PC-3 (cell line): ENCODE results near the gene SLC39A5. TPM values are rescaled to one million over a fixed set of nuclear protein-coding genes. Genes with fewer than 3 reads are reported as not detected.

Experiments
- ATAC-seq: fragments of 200-7000 bp; cut with Tn5 transposase; 2 replicates; pipeline ENCODE4 v1.9.1; 2020; ENCODE audit warnings: mild to moderate bottlenecking, moderate library complexity
- BruUV-seq: library from RNA; stranded (reverse); fragments of 400-500 nt; replicated peaks from 2 replicates; lab custom pipeline; 2021; lab: Mats Ljungman, UMichigan
- CTCF ChIA-PET: fragments of 300-600 bp; sonication (Branson Sonifier 250); formaldehyde crosslinking; loops from one replicate; lab custom pipeline; 2022; ENCODE audit warnings: antibody characterized with exemption; lab: Charles Lee
- POLR2A ChIA-PET: fragments of 300-600 bp; sonication (Branson Sonifier 250); formaldehyde crosslinking; loops from one replicate; lab custom pipeline; 2022; ENCODE audit warnings: antibody characterized with exemption; ENCODE audit not compliant: unreplicated experiment; lab: Charles Lee
- DNase-seq: peaks from one replicate; pipeline ENCODE4 v3.0.0-alpha.2; 2015
- H2AFZ ChIP-seq: fragments of 300-600 bp; sonication (generic); 2 replicates; pipeline ENCODE4 v1.6.0; 2016; ENCODE audit warnings: antibody characterized with exemption, low read length
- H3F3A ChIP-seq: fragments of 300-600 bp; sonication (generic); one replicate; pipeline ENCODE4 v1.6.0; 2017; ENCODE audit warnings: antibody characterized with exemption, low read length, control low read depth, mild to moderate bottlenecking; ENCODE audit not compliant: unreplicated experiment
- H3K27ac ChIP-seq: fragments of 300-600 bp; sonication (generic); 2 replicates; pipeline ENCODE4 v1.5.1; 2016; ENCODE audit warnings: mild to moderate bottlenecking, low read length
- H3K27me3 ChIP-seq: fragments of 300-600 bp; sonication (generic); 2 replicates; pipeline ENCODE4 v1.6.1; 2016; ENCODE audit warnings: low read length, mixed read lengths
- H3K36me3 ChIP-seq: fragments of 300-600 bp; sonication (generic); 2 replicates; pipeline ENCODE4 v1.6.1; 2016; ENCODE audit warnings: low read depth, mixed run types, low read length, mixed read lengths
- H3K4me1 ChIP-seq: fragments of 300-600 bp; sonication (generic); 2 replicates; pipeline ENCODE4 v1.5.1; 2016; ENCODE audit warnings: low read length; ENCODE audit not compliant: insufficient read depth
- H3K4me2 ChIP-seq: fragments of 300-600 bp; sonication (generic); 2 replicates; pipeline ENCODE4 v1.6.0; 2016; ENCODE audit warnings: low read length
- H3K4me3 ChIP-seq: fragments of 300-600 bp; sonication (generic); 2 replicates; pipeline ENCODE4 v1.5.1; 2016; ENCODE audit warnings: mild to moderate bottlenecking, low read length, mixed read lengths
- H3K79me2 ChIP-seq: fragments of 300-600 bp; sonication (generic); 2 replicates; pipeline ENCODE4 v1.6.1; 2017; ENCODE audit warnings: low read length, mixed read lengths
- H3K9ac ChIP-seq: fragments of 300-600 bp; sonication (generic); 2 replicates; pipeline ENCODE4 v1.6.0; 2016; ENCODE audit warnings: mild to moderate bottlenecking, low read length
- H3K9me2 ChIP-seq: fragments of 300-600 bp; sonication (generic); replicated peaks from 2 replicates; pipeline ENCODE4 v1.6.1; 2016; ENCODE audit warnings: mixed run types, low read length, mixed read lengths
- H3K9me3 ChIP-seq: fragments of 300-600 bp; sonication (generic); 2 replicates; pipeline ENCODE4 v1.6.1; 2016; ENCODE audit warnings: low read length, mixed read lengths
- H4K20me1 ChIP-seq: fragments of 300-600 bp; sonication (generic); 2 replicates; pipeline ENCODE4 v1.6.1; 2016; ENCODE audit warnings: low read length, mixed read lengths
- EZH2 ChIP-seq: fragments of 300-600 bp; sonication (generic); IDR thresholded peaks from one replicate; pipeline ENCODE4 v1.6.1; 2017; ENCODE audit warnings: antibody characterized with exemption, mild to moderate bottlenecking, low read length; ENCODE audit not compliant: unreplicated experiment
- EZH2phosphoT487 ChIP-seq: fragments of 300-600 bp; sonication (generic); IDR thresholded peaks from 2 replicates; pipeline ENCODE4 v1.6.1; 2018; ENCODE audit warnings: mild to moderate bottlenecking, antibody characterized with exemption, low read length, borderline replicate concordance
- intact Hi-C: fragments of 100-400 bp; cut with micrococcal nuclease; formaldehyde crosslinking; loops from 2 replicates; pipeline ENCODE4 v1.9.0; 2023
- total RNA-seq: library from RNA; depleted of rRNA; stranded (reverse); fragments of >200 nt; gene quantifications from 2 replicates; pipeline ENCODE4 v1.2.3, GENCODE V29; 2014
- TF ChIP-seq, protein P1 (sequence below): fragments of 300-600 bp; sonication (generic); conservative IDR thresholded peaks from 2 replicates; pipeline ENCODE4 v1.5.1; 2017; ENCODE audit warnings: antibody characterized with exemption, low read depth, mild to moderate bottlenecking, low read length

SLC39A5 gene
- total RNA-seq, 1 experiment from 2014 or later, result 0.18 TPM

DNA sequence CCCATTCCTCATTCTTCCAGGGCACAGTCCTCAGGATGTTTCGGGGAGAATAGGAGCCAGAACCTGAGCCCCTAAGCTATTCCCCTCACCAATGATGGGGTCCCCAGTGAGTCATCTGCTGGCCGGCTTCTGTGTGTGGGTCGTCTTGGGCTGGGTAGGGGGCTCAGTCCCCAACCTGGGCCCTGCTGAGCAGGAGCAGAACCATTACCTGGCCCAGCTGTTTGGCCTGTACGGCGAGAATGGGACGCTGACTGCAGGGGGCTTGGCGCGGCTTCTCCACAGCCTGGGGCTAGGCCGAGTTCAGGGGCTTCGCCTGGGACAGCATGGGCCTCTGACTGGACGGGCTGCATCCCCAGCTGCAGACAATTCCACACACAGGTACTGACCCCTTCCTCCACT lies 1.3 kb downstream of the SLC39A5 start:
- BruUV-seq, result no TSS peak
- DNase-seq, result no peak
- Histone ChIP-seq H3K9me3 (no peaks in the 10 kb centered on the region), H3K9me2 (no peaks in the 10 kb centered on the region), H3K4me2 (no peak overlapping the region), H3K9ac (no peak overlapping the region), H2AFZ (no peak overlapping the region), H3K4me3 (no peak overlapping the region), H3K4me1 (no peaks in the 10 kb centered on the region), H3K27me3 (no peaks in the 10 kb centered on the region), H3K79me2 (no peaks in the 10 kb centered on the region), H3K36me3 (no peaks in the 10 kb centered on the region), H3F3A (no peaks in the 10 kb centered on the region), H3K27ac (no peak overlapping the region), H4K20me1 (no peaks in the 10 kb centered on the region)
- ChIA-PET CTCF (no interaction called here), POLR2A (no interaction called here)
- ATAC-seq, result no peak
- TF ChIP-seq EZH2 (no peak), EZH2phosphoT487 (no peak)
- intact Hi-C loops, result no loop called here

DNA sequence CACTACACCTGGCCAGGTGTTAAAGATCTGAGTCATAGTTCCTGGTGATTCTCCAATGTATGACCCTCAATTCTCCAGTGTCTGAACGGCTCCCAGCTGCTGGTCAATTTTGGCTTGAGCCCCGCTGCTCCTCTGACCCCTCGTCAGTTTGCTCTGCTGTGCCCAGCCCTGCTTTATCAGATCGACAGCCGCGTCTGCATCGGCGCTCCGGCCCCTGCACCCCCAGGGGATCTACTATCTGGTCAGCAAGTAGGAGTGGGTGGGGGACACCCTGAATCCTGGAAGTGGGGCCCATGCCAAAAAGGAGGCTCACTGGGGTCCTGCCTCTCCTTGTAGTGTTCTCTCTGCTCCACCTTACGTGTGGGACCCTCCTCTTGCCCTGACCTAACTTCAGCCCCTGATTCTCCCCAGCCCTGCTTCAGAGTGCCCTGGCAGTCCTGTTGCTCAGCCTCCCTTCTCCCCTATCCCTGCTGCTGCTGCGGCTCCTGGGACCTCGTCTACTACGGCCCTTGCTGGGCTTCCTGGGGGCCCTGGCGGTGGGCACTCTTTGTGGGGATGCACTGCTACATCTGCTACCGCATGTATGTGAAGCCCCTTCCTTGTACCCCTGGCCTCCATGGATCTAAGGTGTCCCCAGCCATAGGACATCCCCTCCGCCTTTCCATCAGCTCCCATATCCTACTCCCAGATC lies 5.0 kb downstream of the SLC39A5 start:
- Histone ChIP-seq H2AFZ (no peak overlapping the region), H3K79me2 (no peaks in the 10 kb centered on the region), H3K4me1 (no peaks in the 10 kb centered on the region), H3K27me3 (no peaks in the 10 kb centered on the region), H3F3A (no peaks in the 10 kb centered on the region), H3K4me3 (no peak overlapping the region), H4K20me1 (no peaks in the 10 kb centered on the region), H3K9me2 (no peaks in the 10 kb centered on the region), H3K36me3 (no peaks in the 10 kb centered on the region), H3K9me3 (no peaks in the 10 kb centered on the region), H3K4me2 (no peak overlapping the region), H3K27ac (no peak overlapping the region), H3K9ac (no peak overlapping the region)
- no TSS peak for BruUV-seq
- TF ChIP-seq EZH2phosphoT487 (no peak), EZH2 (no peak)
- TF ChIP-seq, protein P1, sequence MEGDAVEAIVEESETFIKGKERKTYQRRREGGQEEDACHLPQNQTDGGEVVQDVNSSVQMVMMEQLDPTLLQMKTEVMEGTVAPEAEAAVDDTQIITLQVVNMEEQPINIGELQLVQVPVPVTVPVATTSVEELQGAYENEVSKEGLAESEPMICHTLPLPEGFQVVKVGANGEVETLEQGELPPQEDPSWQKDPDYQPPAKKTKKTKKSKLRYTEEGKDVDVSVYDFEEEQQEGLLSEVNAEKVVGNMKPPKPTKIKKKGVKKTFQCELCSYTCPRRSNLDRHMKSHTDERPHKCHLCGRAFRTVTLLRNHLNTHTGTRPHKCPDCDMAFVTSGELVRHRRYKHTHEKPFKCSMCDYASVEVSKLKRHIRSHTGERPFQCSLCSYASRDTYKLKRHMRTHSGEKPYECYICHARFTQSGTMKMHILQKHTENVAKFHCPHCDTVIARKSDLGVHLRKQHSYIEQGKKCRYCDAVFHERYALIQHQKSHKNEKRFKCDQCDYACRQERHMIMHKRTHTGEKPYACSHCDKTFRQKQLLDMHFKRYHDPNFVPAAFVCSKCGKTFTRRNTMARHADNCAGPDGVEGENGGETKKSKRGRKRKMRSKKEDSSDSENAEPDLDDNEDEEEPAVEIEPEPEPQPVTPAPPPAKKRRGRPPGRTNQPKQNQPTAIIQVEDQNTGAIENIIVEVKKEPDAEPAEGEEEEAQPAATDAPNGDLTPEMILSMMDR, result no peak
- ChIA-PET POLR2A (no interaction called here), CTCF (no interaction called here)
- intact Hi-C loops, result no loop called here
- DNase-seq (no peak), ATAC-seq (no peak)

DNA sequence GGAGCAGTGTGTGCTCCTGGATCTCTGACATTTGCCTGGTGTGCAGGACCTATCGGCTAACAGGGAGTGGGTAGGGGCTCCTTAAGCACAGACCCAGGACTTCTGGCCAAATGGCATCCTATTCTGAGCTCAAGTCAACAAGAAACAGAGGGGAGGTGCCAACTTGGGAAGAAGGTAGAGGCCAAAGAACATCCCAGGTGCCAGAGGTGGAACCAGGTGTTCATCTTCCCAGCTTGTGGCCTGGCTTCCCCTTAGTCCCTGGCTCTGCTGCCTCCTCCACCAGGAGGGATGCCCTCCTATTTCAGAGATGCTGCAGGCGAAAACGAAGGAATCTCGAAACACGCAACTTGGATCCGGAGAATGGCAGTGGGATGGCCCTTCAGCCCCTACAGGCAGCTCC lies 6.2 kb downstream of the SLC39A5 start:
- no peaks in the 10 kb centered on the region for H3K9me3 ChIP-seq
- H3K36me3 ChIP-seq, result no peaks in the 10 kb centered on the region
- H3K4me2 ChIP-seq, result no peak overlapping the region
- no peaks in the 10 kb centered on the region for H3K27me3 ChIP-seq
- H3K79me2 ChIP-seq, result no peaks in the 10 kb centered on the region
- intact Hi-C loops, result no loop called here
- no peak overlapping the region for H3K27ac ChIP-seq
- H3K9me2 ChIP-seq, result no peaks in the 10 kb centered on the region
- no peak overlapping the region for H3K4me3 ChIP-seq
- H3K9ac ChIP-seq, result no peak overlapping the region
- DNase-seq (no peak), ATAC-seq (no peak)
- H3K4me1 ChIP-seq, result no peaks in the 10 kb centered on the region
- ChIA-PET CTCF (no interaction called here), POLR2A (interaction anchor here (0.6 kb wide), 1 partner anchor 80 kb away, joined by 3 read pairs; the partner anchor contains the start of gene CNPY2)
- no peaks in the 10 kb centered on the region for H3F3A ChIP-seq
- no TSS peak for BruUV-seq
- H2AFZ ChIP-seq, result no peak overlapping the region
- TF ChIP-seq EZH2, result no peak
- TF ChIP-seq EZH2phosphoT487, result no peak
- TF ChIP-seq, protein P1, result no peak
- no peaks in the 10 kb centered on the region for H4K20me1 ChIP-seq
